ENCODE data around the gene CD300E. TPM values are rescaled to one million over a fixed set of nuclear protein-coding genes. Genes with fewer than 3 reads are reported as not detected.

CD300E gene
- total and polyA plus RNA-seq, 2 donors (not counting 3 experiments of a cell fraction or from before 2014, with no cell fraction given): not detected

DNA sequence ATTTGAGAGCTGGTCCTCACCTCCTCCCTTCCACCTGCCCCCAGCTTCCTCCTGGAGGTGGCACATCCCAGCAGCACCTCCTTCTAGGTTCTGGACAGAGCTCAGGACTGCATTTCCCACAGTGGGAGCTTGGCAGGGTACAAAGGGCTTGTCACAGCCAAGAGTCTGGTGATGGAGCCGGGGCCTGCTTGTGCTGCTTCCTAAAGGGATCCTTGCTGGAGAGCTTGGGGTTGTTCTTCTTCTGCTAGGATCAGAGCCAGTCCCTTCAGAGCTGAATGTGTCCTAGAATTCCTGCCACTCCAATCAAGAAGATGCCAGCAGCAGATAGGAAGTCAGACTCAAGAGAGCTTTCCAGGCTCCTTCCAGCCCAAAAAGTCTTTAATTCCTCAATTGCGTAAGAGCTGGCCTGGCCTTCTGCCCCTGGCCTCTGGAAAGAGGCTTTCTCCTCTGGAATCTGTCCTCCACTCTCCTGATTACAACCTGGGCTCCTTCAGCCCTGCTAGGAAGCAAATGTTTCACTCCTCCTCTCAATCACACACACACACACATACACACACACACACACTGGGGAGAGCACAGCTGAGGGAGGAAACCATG lies 4.4 kb downstream of the CD300E start:
- POLR2A ChIA-PET: no interaction called here
- Histone ChIP-seq H3K27me3 (ENCODE audit: control insufficient read depth in 2 of 2, insufficient read depth in 2 of 2, low read length in 2 of 2) (no peaks in the 10 kb centered on the region), H3K36me3 (ENCODE audit: control insufficient read depth in 2 of 2, extremely low read depth in 1 of 2, insufficient read depth in 2 of 2, low read length in 2 of 2) (no peaks in the 10 kb centered on the region), H3K9me1 (replicated peaks; ENCODE audit: control insufficient read depth, extremely low read depth, insufficient read depth, low read length) (no peaks in the 10 kb centered on the region), H3K79me2 (ENCODE audit: control insufficient read depth, insufficient read depth, low read length) (no peaks in the 10 kb centered on the region), H3K4me1 (ENCODE audit: control insufficient read depth, extremely low read depth, insufficient read depth, low read length) (no peaks in the 10 kb centered on the region), H3K27ac (ENCODE audit: insufficient read depth, low read depth, low read length) (no peak overlapping the region), H2AFZ (ENCODE audit: low read depth, low read length) (no peak overlapping the region), H3K9me3 (replicated peaks; ENCODE audit: control insufficient read depth, insufficient read depth, low read length) (no peaks in the 10 kb centered on the region), H3K4me3 (replicated peaks in 1 of 3; ENCODE audit: insufficient read depth in 1 of 3, low read depth in 1 of 3, low read length in 3 of 3) (no peak overlapping the region), H4K20me1 (replicated peaks; ENCODE audit: control insufficient read depth, extremely low read depth, insufficient read depth, low read length) (no peaks in the 10 kb centered on the region), H3K4me2 (ENCODE audit: insufficient read depth, low read length) (no peak overlapping the region), H3K9ac (replicated peaks; ENCODE audit: extremely low read depth, insufficient read depth, low read length) (no peak overlapping the region)
- dilution Hi-C loops (cut with MboI; ENCODE audit: extremely low pct_ligation_motif_present, low sequenced_read_pairs) (no loop called here), intact Hi-C loops (cut with micrococcal nuclease) (no loop called here)
- no peak for DNase-seq (ENCODE audit: low read depth, low spot score)
- BruUV-seq (replicated peaks): no TSS peak
- TF ChIP-seq POLR2A (IDR thresholded peaks at IDR 0.05; ENCODE audit: low read depth, low read length): no peak
- no peak for FAIRE-seq
- CTCF ChIA-PET: no interaction called here

DNA sequence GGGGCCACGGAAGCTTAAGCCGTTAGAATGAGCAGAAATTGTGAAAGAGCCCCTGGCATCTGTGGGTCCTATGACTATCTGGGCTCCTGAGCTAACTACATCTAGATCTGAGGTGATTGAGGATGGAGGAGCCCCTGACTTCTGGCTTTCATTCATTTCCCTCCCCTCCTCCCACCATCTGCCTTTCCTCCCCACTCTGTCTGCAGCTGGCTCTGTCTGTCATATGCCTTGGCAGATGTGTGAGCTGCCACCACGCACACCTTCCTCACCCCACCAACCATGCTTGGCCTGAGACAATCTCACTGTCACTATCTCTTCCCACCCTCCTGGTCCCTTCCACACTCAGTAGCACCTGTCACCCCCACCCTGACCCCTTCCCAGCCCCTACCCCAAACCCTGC lies 5.1 kb downstream of the CD300E start:
- H3K4me3 ChIP-seq (replicated peaks in 1 of 3; ENCODE audit: insufficient read depth in 1 of 3, low read depth in 1 of 3, low read length in 3 of 3): no peak overlapping the region
- ChIA-PET POLR2A (no interaction called here), CTCF (no interaction called here)
- DNase-seq (ENCODE audit: low read depth, low spot score) (no peak), FAIRE-seq (no peak)
- H3K4me1 ChIP-seq (ENCODE audit: control insufficient read depth, extremely low read depth, insufficient read depth, low read length): no peaks in the 10 kb centered on the region
- H3K9me3 ChIP-seq (replicated peaks; ENCODE audit: control insufficient read depth, insufficient read depth, low read length): no peaks in the 10 kb centered on the region
- no peaks in the 10 kb centered on the region for H3K9me1 ChIP-seq (replicated peaks; ENCODE audit: control insufficient read depth, extremely low read depth, insufficient read depth, low read length)
- intact Hi-C loops (cut with micrococcal nuclease): no loop called here
- BruUV-seq (replicated peaks): no TSS peak
- dilution Hi-C loops (cut with MboI; ENCODE audit: extremely low pct_ligation_motif_present, low sequenced_read_pairs): no loop called here
- no peak overlapping the region for H3K9ac ChIP-seq (replicated peaks; ENCODE audit: extremely low read depth, insufficient read depth, low read length)
- H3K27me3 ChIP-seq (ENCODE audit: control insufficient read depth in 2 of 2, insufficient read depth in 2 of 2, low read length in 2 of 2): no peaks in the 10 kb centered on the region
- no peak overlapping the region for H3K27ac ChIP-seq (ENCODE audit: insufficient read depth, low read depth, low read length)
- H4K20me1 ChIP-seq (replicated peaks; ENCODE audit: control insufficient read depth, extremely low read depth, insufficient read depth, low read length): no peaks in the 10 kb centered on the region
- H3K4me2 ChIP-seq (ENCODE audit: insufficient read depth, low read length): no peak overlapping the region
- TF ChIP-seq EZH2 (IDR thresholded peaks at IDR 0.05; ENCODE audit: borderline replicate concordance, low read depth, low read length, severe bottlenecking): no peak
- TF ChIP-seq JUN (IDR thresholded peaks at IDR 0.05; ENCODE audit: borderline replicate concordance, insufficient read depth, insufficient read length, low read depth): no peak
- TF ChIP-seq MYC (IDR thresholded peaks at IDR 0.05; ENCODE audit: low read depth, low read length): no peak
- TF ChIP-seq, protein P1, sequence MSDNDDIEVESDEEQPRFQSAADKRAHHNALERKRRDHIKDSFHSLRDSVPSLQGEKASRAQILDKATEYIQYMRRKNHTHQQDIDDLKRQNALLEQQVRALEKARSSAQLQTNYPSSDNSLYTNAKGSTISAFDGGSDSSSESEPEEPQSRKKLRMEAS (IDR thresholded peaks at IDR 0.05; ENCODE audit: insufficient read depth, insufficient read length): no peak
- no peak for TF ChIP-seq POLR2AphosphoS5 (IDR thresholded peaks at IDR 0.05; ENCODE audit: insufficient read depth, low read depth, low read length)
- no peak for TF ChIP-seq GATA2 (IDR thresholded peaks at IDR 0.05; ENCODE audit: insufficient read depth, insufficient read length, low read depth, low read length)
- no peak for TF ChIP-seq CTCF (IDR thresholded peaks at IDR 0.05; ENCODE audit: extremely low read depth in 1 of 2, insufficient read depth in 1 of 2, low read depth in 1 of 2, low read length in 2 of 2)
- no peaks in the 10 kb centered on the region for H3K36me3 ChIP-seq (ENCODE audit: control insufficient read depth in 2 of 2, extremely low read depth in 1 of 2, insufficient read depth in 2 of 2, low read length in 2 of 2)
- H3K79me2 ChIP-seq (ENCODE audit: control insufficient read depth, insufficient read depth, low read length): no peaks in the 10 kb centered on the region
- no peak overlapping the region for H2AFZ ChIP-seq (ENCODE audit: low read depth, low read length)

Data from endothelial cell of umbilical vein (primary cell).